GM23338 (cell line): ENCODE results near the gene CELF2. TPM values are rescaled to one million over a fixed set of nuclear protein-coding genes. Genes with fewer than 3 reads are reported as not detected.

Source experiments
- ATAC-seq: fragments of 200-7000 bp; cut with Tn5 transposase; 3 replicates; pipeline ENCODE4 v1.9.1; 2020
- DNase-seq: peaks from one replicate; pipeline ENCODE4 v3.0.0-alpha.2; 2015; ENCODE audit warnings: low spot score
- H2AFZ ChIP-seq: fragments of 200-600 bp; sonication (generic); 2 replicates; pipeline ENCODE4 v1.8.0; 2016; ENCODE audit warnings: antibody characterized with exemption, mild to moderate bottlenecking, moderate library complexity
- H3F3A ChIP-seq: fragments of 200-600 bp; sonication (generic); replicated peaks from 2 replicates; pipeline ENCODE4 v1.8.0; 2017; ENCODE audit warnings: antibody characterized with exemption, mixed run types, low read depth
- H3K27ac ChIP-seq: fragments of 200-600 bp; sonication (generic); 2 replicates; pipeline ENCODE4 v1.6.1; 2016; ENCODE audit warnings: low read depth
- H3K27me3 ChIP-seq: fragments of 200-600 bp; sonication (generic); 2 replicates; pipeline ENCODE4 v1.8.0; 2016; ENCODE audit warnings: mild to moderate bottlenecking, mixed run types, moderate library complexity; ENCODE audit not compliant: insufficient read depth
- H3K36me3 ChIP-seq: fragments of 200-600 bp; sonication (generic); 2 replicates; pipeline ENCODE4 v1.8.0; 2016; ENCODE audit warnings: mild to moderate bottlenecking; ENCODE audit not compliant: insufficient read depth
- H3K4me1 ChIP-seq: fragments of 200-600 bp; sonication (generic); 2 replicates; pipeline ENCODE4 v1.8.0; 2016; ENCODE audit warnings: mild to moderate bottlenecking, moderate library complexity; ENCODE audit not compliant: insufficient read depth
- H3K4me2 ChIP-seq: fragments of 200-600 bp; sonication (generic); 2 replicates; pipeline ENCODE4 v1.7.1; 2017; ENCODE audit warnings: mixed run types
- H3K4me3 ChIP-seq: fragments of 200-600 bp; sonication (generic); 2 replicates; pipeline ENCODE4 v1.6.1; 2016; ENCODE audit warnings: mixed run types
- H3K79me2 ChIP-seq: fragments of 200-600 bp; sonication (generic); replicated peaks from 2 replicates; pipeline ENCODE4 v1.8.0; 2017; ENCODE audit warnings: mild to moderate bottlenecking; ENCODE audit not compliant: insufficient read depth
- H3K9me2 ChIP-seq: fragments of 200-600 bp; sonication (generic); 2 replicates; pipeline ENCODE4 v1.8.0; 2017; ENCODE audit not compliant: insufficient read depth
- H4K20me1 ChIP-seq: fragments of 200-600 bp; sonication (generic); replicated peaks from 2 replicates; pipeline ENCODE4 v1.8.0; 2017; ENCODE audit warnings: mild to moderate bottlenecking; ENCODE audit not compliant: insufficient read depth
- H3K27ac Mint-ChIP-seq: 2 replicates; pipeline ENCODE4 v1.8.0; 2020; ENCODE audit warnings: inconsistent platforms, mild to moderate bottlenecking, moderate library complexity, mixed read lengths
- H3K27me3 Mint-ChIP-seq: 3 replicates; pipeline ENCODE4 v1.8.0; 2022; ENCODE audit warnings: low read depth, mild to moderate bottlenecking, moderate library complexity, mixed read lengths, inconsistent platforms; ENCODE audit not compliant: insufficient read depth, poor library complexity
- H3K36me3 Mint-ChIP-seq: 3 replicates; pipeline ENCODE4 v1.8.0; 2021; ENCODE audit warnings: low read depth, mild to moderate bottlenecking, inconsistent platforms, moderate library complexity, mixed read lengths
- H3K4me1 Mint-ChIP-seq: 3 replicates; pipeline ENCODE4 v1.8.0; 2020; ENCODE audit warnings: mild to moderate bottlenecking, inconsistent platforms, mixed read lengths
- H3K4me3 Mint-ChIP-seq: 3 replicates; pipeline ENCODE4 v1.8.0; 2021; ENCODE audit warnings: moderate library complexity, mild to moderate bottlenecking, inconsistent platforms, mixed read lengths
- H3K9me3 Mint-ChIP-seq: 3 replicates; pipeline ENCODE4 v1.8.0; 2020; ENCODE audit warnings: moderate library complexity, mild to moderate bottlenecking, inconsistent platforms, mixed read lengths
- CREB1 ChIP-seq: fragments of 250-450 bp; sonication (Bioruptor Pico); IDR thresholded peaks from 2 replicates; pipeline ENCODE4 v1.5.0; 2020; ENCODE audit warnings: low read depth, mild to moderate bottlenecking, moderate library complexity
- CTCF ChIP-seq, 2 experiments: fragments of 200-600 bp in 1 of 2; sonication (generic) in 1 of 2; conservative IDR thresholded peaks; 2 replicates each; pipeline versions ENCODE4 v1.5.1 to v1.6.1; 2016 to 2017; ENCODE audit warnings: antibody characterized with exemption in 2 of 2, low read depth in 2 of 2, mild to moderate bottlenecking in 2 of 2, moderate library complexity in 1 of 2
- EZH2 ChIP-seq: fragments of 200-600 bp; sonication (generic); IDR thresholded peaks from one replicate; pipeline ENCODE4 v1.8.0; 2017; ENCODE audit warnings: antibody characterized with exemption, mild to moderate bottlenecking, low read depth; ENCODE audit not compliant: unreplicated experiment
- EZH2phosphoT487 ChIP-seq: fragments of 200-600 bp; sonication (generic); IDR thresholded peaks from one replicate; pipeline ENCODE4 v1.8.1; 2018; ENCODE audit warnings: antibody characterized with exemption; ENCODE audit not compliant: unreplicated experiment
- JUNB ChIP-seq: IDR thresholded peaks from one replicate; pipeline ENCODE4 v1.6.1; 2016; ENCODE audit warnings: antibody characterized with exemption; ENCODE audit not compliant: unreplicated experiment
- NANOG ChIP-seq: IDR thresholded peaks from 2 replicates; pipeline ENCODE4 v1.6.1; 2016; ENCODE audit warnings: antibody characterized with exemption, borderline replicate concordance
- POLR2AphosphoS5 ChIP-seq: IDR thresholded peaks from 2 replicates; pipeline ENCODE4 v1.6.1; 2016; ENCODE audit warnings: antibody characterized with exemption, low read depth
- REST ChIP-seq: IDR thresholded peaks from one replicate; pipeline ENCODE4 v1.6.1; 2018; ENCODE audit warnings: antibody characterized with exemption; ENCODE audit not compliant: unreplicated experiment
- STAT1 ChIP-seq: IDR thresholded peaks from one replicate; pipeline ENCODE4 v1.6.1; 2016; ENCODE audit warnings: antibody characterized with exemption; ENCODE audit not compliant: unreplicated experiment
- ZNF114 ChIP-seq: fragments of 250-450 bp; sonication (Bioruptor Pico); IDR thresholded peaks from 2 replicates; pipeline ENCODE4 v1.5.0; 2020; ENCODE audit warnings: mild to moderate bottlenecking, moderate library complexity
- ZNF331 ChIP-seq: fragments of 250-450 bp; sonication (Bioruptor Pico); IDR thresholded peaks from 2 replicates; pipeline ENCODE4 v1.5.0; 2020; ENCODE audit warnings: low read depth, mild to moderate bottlenecking, moderate library complexity
- polyA plus RNA-seq: library from polyadenylated mRNA; unstranded; fragments of >200 nt; fragmentation: Nextera tagmentation; extraction: Ambion mirVana; gene quantifications from 2 replicates; pipeline ENCODE4 v1.2.1, GENCODE V29; 2016
- total RNA-seq: library from RNA; depleted of rRNA; stranded (reverse); fragments of >200 nt; shearing (Covaris generic); gene quantifications from 2 replicates; pipeline ENCODE4 v1.2.3, GENCODE V29; 2014
- TF ChIP-seq, protein P1 (sequence below): IDR thresholded peaks from 2 replicates; pipeline ENCODE4 v1.6.1; 2016; ENCODE audit warnings: antibody characterized with exemption
- TF ChIP-seq, protein P2 (sequence below): fragments of 250-450 bp; sonication (Bioruptor Pico); IDR thresholded peaks from 2 replicates; pipeline ENCODE4 v1.5.0; 2020; ENCODE audit warnings: mild to moderate bottlenecking, moderate library complexity

Gene CELF2
- total and polyA plus RNA-seq, 2 experiments from 2014 or later, result 18.1 to 22.5 TPM

GRCh38 chr10:11240641-11241040 lies 223.0 kb downstream of the CELF2 start:
- Mint-ChIP-seq H3K4me1 (peaks cover 5% of the 10 kb centered on the region; the same call in 2 of the 3 replicates), H3K9me3 (no peaks in the 10 kb centered on the region), H3K36me3 (no peaks in the 10 kb centered on the region), H3K27me3 (no peaks in the 10 kb centered on the region), H3K27ac (no peak overlapping the region), H3K4me3 (no peak overlapping the region)
- Histone ChIP-seq H3K4me1 (no peaks in the 10 kb centered on the region), H2AFZ (no peak overlapping the region), H4K20me1 (no peaks in the 10 kb centered on the region), H3K36me3 (no peaks in the 10 kb centered on the region), H3K4me3 (no peak overlapping the region), H3F3A (no peaks in the 10 kb centered on the region), H3K9me2 (0 out of 2 replicates have a peak, but pooled peaks cover 3% of the 10 kb centered on the region), H3K27ac (no peak overlapping the region), H3K4me2 (no peak overlapping the region), H3K79me2 (0 out of 2 replicates have a peak, but pooled peaks cover 6% of the 10 kb centered on the region), H3K27me3 (no peaks in the 10 kb centered on the region)
- TF ChIP-seq STAT1 (no peak), JUNB (no peak), NANOG (no peak), EZH2 (no peak), CTCF (conservative IDR thresholded peaks at IDR 0.05; ENCODE audit: low read depth in 2 of 2) (no peak), REST (no peak), ZNF331 (CRISPR knock-in tag) (no peak), CREB1 (CRISPR knock-in tag) (no peak), POLR2AphosphoS5 (no peak), ZNF114 (CRISPR knock-in tag) (no peak), EZH2phosphoT487 (no peak)
- TF ChIP-seq, protein P1, sequence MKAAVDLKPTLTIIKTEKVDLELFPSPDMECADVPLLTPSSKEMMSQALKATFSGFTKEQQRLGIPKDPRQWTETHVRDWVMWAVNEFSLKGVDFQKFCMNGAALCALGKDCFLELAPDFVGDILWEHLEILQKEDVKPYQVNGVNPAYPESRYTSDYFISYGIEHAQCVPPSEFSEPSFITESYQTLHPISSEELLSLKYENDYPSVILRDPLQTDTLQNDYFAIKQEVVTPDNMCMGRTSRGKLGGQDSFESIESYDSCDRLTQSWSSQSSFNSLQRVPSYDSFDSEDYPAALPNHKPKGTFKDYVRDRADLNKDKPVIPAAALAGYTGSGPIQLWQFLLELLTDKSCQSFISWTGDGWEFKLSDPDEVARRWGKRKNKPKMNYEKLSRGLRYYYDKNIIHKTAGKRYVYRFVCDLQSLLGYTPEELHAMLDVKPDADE, result no peak
- TF ChIP-seq, protein P2, sequence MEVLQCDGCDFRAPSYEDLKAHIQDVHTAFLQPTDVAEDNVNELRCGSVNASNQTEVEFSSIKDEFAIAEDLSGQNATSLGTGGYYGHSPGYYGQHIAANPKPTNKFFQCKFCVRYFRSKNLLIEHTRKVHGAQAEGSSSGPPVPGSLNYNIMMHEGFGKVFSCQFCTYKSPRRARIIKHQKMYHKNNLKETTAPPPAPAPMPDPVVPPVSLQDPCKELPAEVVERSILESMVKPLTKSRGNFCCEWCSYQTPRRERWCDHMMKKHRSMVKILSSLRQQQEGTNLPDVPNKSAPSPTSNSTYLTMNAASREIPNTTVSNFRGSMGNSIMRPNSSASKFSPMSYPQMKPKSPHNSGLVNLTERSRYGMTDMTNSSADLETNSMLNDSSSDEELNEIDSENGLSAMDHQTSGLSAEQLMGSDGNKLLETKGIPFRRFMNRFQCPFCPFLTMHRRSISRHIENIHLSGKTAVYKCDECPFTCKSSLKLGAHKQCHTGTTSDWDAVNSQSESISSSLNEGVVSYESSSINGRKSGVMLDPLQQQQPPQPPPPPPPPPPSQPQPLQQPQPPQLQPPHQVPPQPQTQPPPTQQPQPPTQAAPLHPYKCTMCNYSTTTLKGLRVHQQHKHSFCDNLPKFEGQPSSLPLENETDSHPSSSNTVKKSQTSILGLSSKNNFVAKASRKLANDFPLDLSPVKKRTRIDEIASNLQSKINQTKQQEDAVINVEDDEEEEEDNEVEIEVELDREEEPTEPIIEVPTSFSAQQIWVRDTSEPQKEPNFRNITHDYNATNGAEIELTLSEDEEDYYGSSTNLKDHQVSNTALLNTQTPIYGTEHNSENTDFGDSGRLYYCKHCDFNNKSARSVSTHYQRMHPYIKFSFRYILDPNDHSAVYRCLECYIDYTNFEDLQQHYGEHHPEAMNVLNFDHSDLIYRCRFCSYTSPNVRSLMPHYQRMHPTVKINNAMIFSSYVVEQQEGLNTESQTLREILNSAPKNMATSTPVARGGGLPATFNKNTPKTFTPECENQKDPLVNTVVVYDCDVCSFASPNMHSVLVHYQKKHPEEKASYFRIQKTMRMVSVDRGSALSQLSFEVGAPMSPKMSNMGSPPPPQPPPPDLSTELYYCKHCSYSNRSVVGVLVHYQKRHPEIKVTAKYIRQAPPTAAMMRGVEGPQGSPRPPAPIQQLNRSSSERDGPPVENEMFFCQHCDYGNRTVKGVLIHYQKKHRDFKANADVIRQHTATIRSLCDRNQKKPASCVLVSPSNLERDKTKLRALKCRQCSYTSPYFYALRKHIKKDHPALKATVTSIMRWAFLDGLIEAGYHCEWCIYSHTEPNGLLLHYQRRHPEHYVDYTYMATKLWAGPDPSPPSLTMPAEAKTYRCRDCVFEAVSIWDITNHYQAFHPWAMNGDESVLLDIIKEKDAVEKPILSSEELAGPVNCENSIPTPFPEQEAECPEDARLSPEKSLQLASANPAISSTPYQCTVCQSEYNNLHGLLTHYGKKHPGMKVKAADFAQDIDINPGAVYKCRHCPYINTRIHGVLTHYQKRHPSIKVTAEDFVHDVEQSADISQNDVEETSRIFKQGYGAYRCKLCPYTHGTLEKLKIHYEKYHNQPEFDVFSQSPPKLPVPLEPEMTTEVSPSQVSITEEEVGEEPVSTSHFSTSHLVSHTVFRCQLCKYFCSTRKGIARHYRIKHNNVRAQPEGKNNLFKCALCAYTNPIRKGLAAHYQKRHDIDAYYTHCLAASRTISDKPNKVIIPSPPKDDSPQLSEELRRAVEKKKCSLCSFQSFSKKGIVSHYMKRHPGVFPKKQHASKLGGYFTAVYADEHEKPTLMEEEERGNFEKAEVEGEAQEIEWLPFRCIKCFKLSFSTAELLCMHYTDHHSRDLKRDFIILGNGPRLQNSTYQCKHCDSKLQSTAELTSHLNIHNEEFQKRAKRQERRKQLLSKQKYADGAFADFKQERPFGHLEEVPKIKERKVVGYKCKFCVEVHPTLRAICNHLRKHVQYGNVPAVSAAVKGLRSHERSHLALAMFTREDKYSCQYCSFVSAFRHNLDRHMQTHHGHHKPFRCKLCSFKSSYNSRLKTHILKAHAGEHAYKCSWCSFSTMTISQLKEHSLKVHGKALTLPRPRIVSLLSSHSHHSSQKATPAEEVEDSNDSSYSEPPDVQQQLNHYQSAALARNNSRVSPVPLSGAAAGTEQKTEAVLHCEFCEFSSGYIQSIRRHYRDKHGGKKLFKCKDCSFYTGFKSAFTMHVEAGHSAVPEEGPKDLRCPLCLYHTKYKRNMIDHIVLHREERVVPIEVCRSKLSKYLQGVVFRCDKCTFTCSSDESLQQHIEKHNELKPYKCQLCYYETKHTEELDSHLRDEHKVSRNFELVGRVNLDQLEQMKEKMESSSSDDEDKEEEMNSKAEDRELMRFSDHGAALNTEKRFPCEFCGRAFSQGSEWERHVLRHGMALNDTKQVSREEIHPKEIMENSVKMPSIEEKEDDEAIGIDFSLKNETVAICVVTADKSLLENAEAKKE, result no peak
- ATAC-seq (no peak), DNase-seq (no peak)
